Measurements from ENCODE around the gene TMEM43.
"Not testable (repeated sequence)": the region's sequence is repeated elsewhere in the genome, so short reads cannot be mapped to it uniquely, and the experiment has no call there.

The TMEM43 gene

DNA sequence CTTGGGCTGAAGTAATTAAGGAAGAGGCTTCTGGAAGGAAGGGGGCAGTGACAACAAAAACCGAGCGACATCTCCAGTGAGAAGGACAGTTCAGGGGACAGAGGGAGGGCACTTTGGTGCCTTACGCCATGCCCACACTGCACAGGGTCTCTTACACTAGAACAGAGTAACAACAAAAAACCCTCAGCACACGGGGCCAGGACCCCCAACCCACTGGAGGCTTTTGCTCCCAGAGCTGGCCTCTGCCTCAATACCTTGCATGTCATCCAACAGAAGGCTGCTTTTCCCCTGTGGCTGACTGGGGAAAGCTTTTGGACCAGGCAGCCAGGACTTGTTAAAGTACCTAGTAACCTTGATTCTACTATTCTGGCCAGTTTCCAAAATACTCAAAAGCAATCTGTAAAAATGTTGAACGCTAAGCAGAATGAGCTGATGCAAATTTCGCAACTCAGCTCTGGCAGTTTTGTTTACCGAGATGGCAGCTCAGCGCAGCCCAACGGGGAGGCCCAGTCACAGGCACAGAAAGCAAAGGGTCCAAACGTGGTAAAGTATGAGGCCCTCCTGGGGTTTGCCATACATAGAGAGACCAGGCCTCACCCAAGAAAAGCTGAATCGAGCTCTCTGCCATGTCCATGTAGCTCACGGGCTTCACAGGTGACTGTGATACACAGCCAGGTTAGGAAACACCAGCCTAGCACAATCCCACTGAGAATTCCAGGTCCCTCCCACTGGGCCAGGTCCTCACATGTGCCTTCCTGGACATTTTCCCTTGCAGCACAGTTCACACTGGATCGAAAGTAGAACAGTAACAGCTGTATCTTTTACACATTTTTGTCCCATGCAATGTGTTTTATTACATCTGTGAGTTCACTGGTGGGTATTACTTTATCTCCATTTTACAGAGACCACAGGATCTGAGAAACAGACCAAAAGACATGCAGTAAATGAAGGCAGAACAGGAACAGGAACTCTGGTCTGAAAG is 6.2 kb upstream of the TMEM43 start:
- no peaks in the 10 kb centered on the region for H3K9me3 Mint-ChIP-seq
- no peak overlapping the region for H3K27ac Mint-ChIP-seq
- peaks cover 29% of the 10 kb centered on the region for H3K4me1 Mint-ChIP-seq (ENCODE audit: low read depth)

DNA sequence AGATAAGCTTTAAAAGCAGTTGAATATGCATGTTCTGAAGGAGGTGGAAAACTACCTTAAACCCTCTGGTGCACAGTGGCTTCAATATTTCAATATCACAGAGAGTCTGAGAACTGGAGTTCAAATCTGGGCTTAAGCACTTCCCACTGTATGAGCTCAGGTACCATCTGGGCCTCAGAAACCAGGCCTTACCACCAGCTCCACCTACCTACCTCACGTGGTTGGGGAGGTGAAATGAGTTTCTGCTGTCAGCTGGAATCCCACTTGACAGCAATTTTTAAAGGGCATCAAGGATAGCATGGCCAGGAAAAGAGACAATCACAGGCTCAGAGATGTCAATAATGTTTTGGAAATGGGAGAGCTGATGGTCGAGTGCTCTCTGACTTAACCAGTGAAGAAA is 5.2 kb upstream of the TMEM43 start:
- Mint-ChIP-seq H3K27me3 (no peaks in the 10 kb centered on the region), H3K27ac (no peak overlapping the region), H3K9me3 (no peaks in the 10 kb centered on the region), H3K4me1 (ENCODE audit: low read depth) (peaks cover 33% of the 10 kb centered on the region), H3K4me3 (no peak overlapping the region), H3K36me3 (ENCODE audit: low read depth) (peaks cover 59% of the 10 kb centered on the region)

More for the DNA sequence above, 6.2 kb upstream of the TMEM43 start:
- no peaks in the 10 kb centered on the region for H3K27me3 Mint-ChIP-seq
- peaks cover 64% of the 10 kb centered on the region for H3K36me3 Mint-ChIP-seq (ENCODE audit: low read depth)
- H3K4me3 Mint-ChIP-seq: no peak overlapping the region

DNA sequence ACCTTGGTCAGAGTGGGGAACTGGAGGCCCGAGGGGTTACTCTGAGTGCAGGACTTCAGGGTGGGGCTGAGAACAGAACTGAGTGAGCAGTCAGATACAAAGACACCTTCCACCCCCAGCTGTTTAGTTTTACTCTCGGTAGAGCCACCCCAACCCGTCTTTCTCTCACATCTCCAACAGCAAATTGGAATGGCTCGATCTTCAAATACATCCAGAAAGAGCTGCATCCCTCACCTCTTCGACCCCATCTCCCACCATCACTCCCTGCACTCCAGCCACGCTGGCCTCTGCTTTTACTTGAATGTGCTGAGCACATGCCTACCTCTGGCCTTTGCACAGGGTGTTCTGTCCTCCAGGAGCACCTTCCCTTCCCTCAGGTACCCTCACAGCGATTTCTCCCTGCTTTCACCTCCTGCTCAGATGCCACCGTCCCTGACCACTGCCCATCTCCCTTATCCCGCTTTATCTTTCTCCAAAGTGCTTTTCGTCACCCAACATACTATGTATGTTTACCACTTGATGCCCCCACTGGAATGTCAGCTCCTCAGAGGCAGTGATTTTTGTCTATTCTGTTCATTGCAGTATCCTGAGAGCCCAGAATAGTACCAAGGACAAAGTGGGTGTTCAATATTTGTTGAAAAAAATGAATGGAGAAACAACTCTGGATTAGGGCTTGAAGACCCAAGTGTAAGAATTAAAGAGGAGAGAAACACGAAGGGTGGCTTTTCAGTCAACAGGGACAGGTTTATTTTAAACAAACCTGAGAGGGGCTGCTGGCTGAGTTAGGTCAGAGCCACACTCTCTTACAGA is 4.5 kb upstream of the TMEM43 start:
- Mint-ChIP-seq H3K4me1 (ENCODE audit: low read depth) (peaks cover 33% of the 10 kb centered on the region), H3K9me3 (no peaks in the 10 kb centered on the region), H3K27ac (peak overlapping the region; percentile 28), H3K4me3 (no peak overlapping the region), H3K36me3 (ENCODE audit: low read depth) (peaks cover 54% of the 10 kb centered on the region), H3K27me3 (no peaks in the 10 kb centered on the region)

DNA sequence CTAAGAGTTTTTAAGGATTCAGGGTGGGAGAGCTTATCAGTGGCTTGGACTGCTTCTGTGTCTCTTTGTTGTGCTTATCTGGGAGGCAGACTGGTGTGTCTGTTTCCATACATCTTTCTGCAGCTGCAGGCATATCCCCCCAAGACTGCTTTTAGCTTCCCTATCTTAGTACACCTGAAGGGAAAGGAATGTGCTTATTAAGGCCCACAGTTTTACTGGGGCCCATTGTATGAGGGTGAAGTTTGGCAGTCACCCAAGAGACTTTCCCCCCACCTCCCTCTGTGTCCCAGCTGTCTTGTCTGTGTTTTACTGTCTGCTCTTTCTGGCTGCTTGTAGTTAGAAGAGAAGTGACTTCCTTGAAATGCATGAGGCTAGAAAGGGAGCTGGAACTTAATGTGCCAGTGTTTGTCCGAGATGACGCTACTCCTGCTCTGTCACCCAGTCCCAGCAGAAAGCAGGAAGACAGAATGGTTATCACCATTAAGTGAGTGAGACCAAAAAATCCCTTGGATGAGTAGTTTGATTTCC is 3.9 kb upstream of the TMEM43 start:
- Mint-ChIP-seq H3K4me1 (ENCODE audit: low read depth) (peaks cover 36% of the 10 kb centered on the region), H3K36me3 (ENCODE audit: low read depth) (peaks cover 48% of the 10 kb centered on the region)
- H3K27me3 Mint-ChIP-seq, H3K4me3 Mint-ChIP-seq, H3K27ac Mint-ChIP-seq, H3K9me3 Mint-ChIP-seq: not testable (repeated sequence)

DNA sequence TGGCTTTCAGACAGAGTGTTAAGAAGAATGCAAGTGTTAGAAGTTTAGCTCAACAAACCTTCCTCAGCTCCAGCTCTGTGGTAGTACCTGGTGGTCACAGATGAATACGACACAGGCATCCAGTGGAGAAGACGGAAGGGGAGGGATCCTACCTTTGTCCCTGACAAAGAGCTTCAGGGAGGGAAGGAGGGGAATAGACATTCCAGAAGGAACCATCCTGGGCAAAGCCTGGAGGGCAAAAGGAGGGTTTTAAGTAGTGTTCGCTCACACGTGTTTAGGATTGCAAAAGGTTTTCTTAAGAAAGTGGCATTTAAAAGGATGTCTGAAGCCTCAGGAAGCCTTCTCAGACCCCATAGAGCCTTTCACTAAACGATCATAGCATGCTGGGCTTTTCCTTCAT is 3.0 kb upstream of the TMEM43 start:
- no peaks in the 10 kb centered on the region for H3K27me3 Mint-ChIP-seq
- no peak overlapping the region for H3K27ac Mint-ChIP-seq
- peaks cover 40% of the 10 kb centered on the region for H3K36me3 Mint-ChIP-seq (ENCODE audit: low read depth)
- no peak overlapping the region for H3K4me3 Mint-ChIP-seq
- peaks cover 45% of the 10 kb centered on the region for H3K4me1 Mint-ChIP-seq (ENCODE audit: low read depth)
- H3K9me3 Mint-ChIP-seq: no peaks in the 10 kb centered on the region

DNA sequence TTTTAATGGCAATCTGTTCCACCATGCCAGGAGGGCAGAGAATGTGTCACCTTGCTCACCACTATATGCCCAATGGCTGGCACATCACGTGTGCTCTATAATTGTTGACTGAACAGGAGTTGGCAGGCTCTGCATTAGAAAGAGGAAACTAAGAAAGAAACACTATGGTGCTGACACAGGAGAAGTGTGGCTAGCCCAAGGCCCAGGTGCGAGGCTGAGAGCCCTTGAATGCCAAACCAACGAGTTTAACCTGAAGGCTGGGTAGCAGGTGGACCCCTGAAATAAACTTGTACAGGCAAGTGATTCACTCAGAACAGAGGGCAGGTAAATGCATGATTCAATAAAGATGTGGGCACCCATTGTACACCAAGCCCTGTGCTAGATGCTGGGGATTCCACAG is 2.6 kb upstream of the TMEM43 start:
- Mint-ChIP-seq H3K9me3 (no peaks in the 10 kb centered on the region), H3K4me1 (ENCODE audit: low read depth) (peaks cover 50% of the 10 kb centered on the region), H3K27me3 (no peaks in the 10 kb centered on the region), H3K4me3 (peak overlapping the region; percentile 95), H3K36me3 (ENCODE audit: low read depth) (peaks cover 43% of the 10 kb centered on the region), H3K27ac (peak overlapping the region; percentile 94)

DNA sequence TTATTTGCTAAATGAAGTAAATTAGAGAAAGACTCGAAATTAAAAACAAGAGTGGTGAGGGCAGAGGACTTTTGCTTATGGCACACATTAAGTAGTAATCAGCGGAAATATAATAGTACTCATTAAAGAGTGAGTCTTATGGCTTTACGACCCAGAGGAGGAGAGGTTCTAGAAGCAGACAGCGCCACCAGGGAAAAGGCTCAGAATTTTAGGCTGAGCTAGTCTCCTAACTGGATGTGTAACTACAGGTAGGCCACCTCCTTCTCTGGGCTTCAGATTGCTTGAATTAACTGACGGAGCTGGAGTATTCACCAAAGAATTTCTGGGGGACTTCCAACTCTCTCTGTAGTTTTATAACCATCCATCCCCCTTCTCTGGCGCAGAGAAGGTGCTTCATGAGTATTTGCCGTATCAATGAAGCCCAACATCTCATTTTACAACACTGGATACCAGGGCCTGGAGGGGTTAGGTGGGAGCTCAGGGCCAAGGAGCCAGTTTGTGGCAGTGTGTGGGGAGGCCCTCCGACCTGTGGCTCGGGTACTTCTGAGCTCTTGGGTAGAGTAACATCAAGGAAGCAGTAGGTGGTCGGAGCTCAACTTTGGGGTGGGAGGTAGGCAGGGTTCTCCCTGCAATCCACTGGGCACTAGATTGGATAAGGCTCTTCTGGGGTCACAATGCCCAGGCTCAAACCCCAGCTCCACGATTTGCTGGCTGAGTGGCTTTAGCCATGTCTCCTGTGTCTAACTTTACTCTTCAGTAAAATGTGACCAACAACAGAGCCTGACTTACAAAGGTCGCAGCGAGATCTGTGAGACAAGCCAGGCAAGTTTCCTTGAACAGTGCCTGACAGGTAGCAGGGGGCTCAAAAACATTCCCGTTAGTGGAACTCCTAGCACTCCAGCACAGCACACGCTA is 1.3 kb upstream of the TMEM43 start:
- H3K9me3 Mint-ChIP-seq: no peaks in the 10 kb centered on the region
- H3K36me3 Mint-ChIP-seq (ENCODE audit: low read depth): peaks cover 56% of the 10 kb centered on the region
- H3K27ac Mint-ChIP-seq: peak overlapping the region; percentile 94
- H3K4me1 Mint-ChIP-seq (ENCODE audit: low read depth): peaks cover 61% of the 10 kb centered on the region
- peak overlapping the region; percentile 95 for H3K4me3 Mint-ChIP-seq
- H3K27me3 Mint-ChIP-seq: no peaks in the 10 kb centered on the region

DNA sequence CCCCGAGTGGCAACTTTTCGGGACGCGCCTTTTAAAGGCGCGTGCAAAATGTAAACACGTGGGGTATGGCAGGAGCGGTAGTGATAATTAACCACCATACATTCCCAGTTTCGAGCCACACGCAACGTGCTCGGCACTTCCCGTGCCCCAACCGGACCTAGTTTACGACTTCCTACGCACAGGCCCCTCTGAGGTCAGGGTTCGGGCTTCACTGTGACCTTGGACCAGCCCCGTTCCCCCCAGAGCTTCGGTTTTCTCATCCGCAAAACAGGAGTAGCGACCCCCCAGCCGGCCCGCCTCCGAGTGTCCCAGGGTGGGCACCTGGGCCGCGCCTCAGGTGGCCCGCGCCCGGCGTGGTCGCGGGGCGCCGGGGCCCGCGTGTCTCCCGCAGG is 633 bp upstream of the TMEM43 start:
- Mint-ChIP-seq H3K27ac (peak overlapping the region; percentile 94), H3K27me3 (no peaks in the 10 kb centered on the region), H3K36me3 (ENCODE audit: low read depth) (peaks cover 62% of the 10 kb centered on the region), H3K9me3 (no peaks in the 10 kb centered on the region), H3K4me1 (ENCODE audit: low read depth) (peaks cover 61% of the 10 kb centered on the region), H3K4me3 (peak overlapping the region; percentile 95)

DNA sequence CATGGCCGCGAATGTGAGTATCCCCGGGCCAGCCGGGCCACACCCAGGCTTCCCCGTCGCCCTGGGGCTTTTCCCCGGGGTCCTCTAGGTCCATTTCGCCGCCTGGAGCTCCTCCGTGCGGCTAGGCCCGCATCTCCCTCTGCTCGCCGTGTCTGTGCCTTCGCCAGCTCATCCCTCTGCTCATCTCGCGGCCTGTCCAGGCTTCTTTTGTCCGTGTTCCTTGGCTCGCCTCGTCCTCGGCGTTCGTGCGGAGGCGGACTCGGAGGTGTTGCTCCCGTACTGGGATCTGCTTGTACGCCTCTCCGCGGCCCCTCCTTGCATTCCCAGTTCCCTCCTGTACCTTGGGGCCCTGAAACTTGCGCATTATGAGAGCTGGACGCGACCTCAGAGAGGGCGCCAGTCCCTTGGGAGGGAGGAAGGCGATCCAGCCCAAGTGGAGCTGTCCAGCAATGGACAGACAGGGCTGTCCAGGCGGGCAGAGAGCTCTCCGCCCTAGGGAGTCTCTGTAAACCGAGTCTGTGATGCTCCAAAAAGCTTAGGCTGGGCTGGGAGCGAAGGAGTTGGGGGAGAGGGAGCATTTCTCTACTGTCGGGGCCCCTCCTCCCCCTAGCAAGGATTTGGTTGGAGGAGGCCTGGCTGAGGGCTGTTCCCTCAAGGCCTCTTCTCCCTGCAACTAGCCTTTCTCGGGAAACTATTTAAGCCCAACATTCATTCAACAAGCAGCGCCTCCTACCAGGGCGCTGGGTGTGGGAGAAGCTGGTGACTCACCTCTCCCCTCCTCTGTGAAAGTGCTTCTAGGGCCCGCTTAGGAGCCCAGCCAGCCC is 553 bp downstream of the TMEM43 start:
- peaks cover 63% of the 10 kb centered on the region for H3K36me3 Mint-ChIP-seq (ENCODE audit: low read depth)
- H3K9me3 Mint-ChIP-seq: no peaks in the 10 kb centered on the region
- H3K27me3 Mint-ChIP-seq: no peaks in the 10 kb centered on the region
- H3K4me1 Mint-ChIP-seq (ENCODE audit: low read depth): peaks cover 59% of the 10 kb centered on the region
- peak overlapping the region; percentile 93 for H3K27ac Mint-ChIP-seq
- peak overlapping the region; percentile 95 for H3K4me3 Mint-ChIP-seq

DNA sequence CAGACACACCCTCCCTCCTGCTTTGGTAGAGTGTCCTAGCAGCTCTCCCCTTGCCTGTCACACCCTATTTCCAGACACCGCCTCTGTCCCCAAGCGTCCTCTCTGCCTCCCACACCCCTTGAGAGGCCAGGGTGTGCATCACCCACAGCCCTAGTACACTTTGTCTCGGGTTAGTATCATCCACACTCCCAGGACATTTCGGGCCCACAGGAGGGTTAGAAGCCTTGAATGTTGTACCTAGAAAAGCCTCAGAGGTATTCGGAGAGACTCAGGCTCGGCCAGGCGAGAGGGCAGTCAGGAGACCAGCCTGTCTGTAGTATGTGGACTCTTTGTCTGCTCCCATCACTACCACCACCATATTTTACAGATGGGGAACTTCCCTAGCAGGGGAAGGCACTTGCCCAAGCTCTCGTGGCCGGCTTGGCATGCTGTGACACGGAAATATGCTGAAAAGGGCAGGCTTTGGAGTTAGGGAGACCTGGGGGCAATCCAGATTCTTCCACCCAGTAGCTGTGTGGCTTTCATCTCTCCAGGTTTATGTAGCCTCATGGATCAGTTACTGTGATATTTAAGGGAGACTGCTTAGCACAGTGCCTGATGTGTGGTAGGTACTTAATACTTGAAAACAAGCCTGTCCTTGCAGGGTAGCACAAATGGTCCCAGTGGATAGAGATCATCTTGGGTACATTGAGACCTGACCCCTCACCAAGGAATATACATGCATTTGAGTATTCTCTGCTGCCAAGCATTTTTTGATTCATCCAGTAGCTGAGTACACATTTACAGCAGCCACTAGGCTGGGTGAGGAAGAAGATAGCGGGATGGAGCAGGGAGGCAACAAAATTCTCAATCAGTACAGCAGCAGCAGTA is 1.4 kb downstream of the TMEM43 start:
- H3K27ac Mint-ChIP-seq: peak overlapping the region; percentile 93
- peaks cover 63% of the 10 kb centered on the region for H3K36me3 Mint-ChIP-seq (ENCODE audit: low read depth)
- H3K4me1 Mint-ChIP-seq (ENCODE audit: low read depth): peaks cover 55% of the 10 kb centered on the region
- H3K27me3 Mint-ChIP-seq: no peaks in the 10 kb centered on the region
- peak overlapping the region; percentile 95 for H3K4me3 Mint-ChIP-seq
- no peaks in the 10 kb centered on the region for H3K9me3 Mint-ChIP-seq

DNA sequence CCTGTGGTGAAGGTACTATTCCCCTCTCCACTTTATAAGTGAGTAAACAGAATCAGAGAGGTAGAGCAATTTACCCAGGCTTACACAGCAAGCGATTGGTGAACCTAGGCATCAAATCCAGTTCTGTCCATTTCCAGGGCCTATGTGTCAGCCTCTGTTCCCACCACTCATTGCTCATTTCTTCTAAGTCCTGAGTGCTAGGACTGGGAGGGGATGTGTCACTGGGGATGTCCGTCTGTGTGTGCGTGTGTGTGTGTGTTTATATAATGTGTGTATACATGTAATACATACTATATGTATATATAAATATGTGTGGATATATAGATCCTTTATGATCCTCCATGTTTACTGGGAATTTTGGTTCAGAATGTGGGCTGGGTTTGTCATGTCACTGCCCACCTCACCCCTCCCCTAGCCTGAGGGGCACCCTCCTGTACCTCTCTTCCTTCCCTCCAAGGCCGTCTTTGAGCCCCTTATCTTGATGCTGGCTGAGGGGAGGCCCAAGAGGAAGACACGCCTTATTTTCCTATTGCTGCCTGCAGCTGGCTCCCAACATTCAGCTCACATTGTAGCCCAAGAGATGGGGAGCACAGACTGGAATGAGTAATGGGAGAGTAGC is 2.1 kb downstream of the TMEM43 start:
- H3K27me3 Mint-ChIP-seq: no peaks in the 10 kb centered on the region
- H3K4me1 Mint-ChIP-seq (ENCODE audit: low read depth): peaks cover 48% of the 10 kb centered on the region
- H3K9me3 Mint-ChIP-seq: no peaks in the 10 kb centered on the region
- no peak overlapping the region for H3K27ac Mint-ChIP-seq
- H3K36me3 Mint-ChIP-seq (ENCODE audit: low read depth): peaks cover 63% of the 10 kb centered on the region
- H3K4me3 Mint-ChIP-seq: peak overlapping the region; percentile 95

DNA sequence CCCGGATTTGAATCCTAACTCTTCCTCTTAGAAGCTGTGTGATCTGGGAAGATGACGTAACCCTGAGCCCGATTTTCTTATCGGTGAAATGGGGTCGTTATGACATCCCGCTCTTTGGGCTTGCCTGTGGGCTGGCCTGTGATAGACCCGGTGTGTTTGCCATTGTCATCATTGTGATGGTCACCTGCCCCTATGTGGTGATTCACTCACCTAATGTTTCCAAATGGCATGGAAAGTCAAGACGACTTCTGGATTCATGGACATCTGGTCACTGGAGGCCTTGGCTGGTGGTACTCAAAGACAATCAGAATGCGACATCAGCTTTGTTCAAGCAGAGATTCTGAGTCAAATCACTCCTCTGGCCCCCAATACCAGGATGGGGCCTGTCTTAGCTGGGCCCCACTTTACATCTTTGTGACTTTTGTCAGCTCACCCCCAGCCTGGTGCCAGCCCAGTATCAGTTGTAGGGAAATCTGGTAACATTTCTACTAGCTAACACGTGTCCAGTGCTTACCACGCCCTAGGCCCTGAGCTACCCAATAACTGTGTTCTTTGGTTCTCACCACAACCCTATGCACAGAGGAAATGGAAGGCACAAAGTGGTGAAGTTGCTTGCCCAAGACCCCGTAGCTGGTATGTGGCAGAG is 2.8 kb downstream of the TMEM43 start:
- no peaks in the 10 kb centered on the region for H3K9me3 Mint-ChIP-seq
- no peak overlapping the region for H3K27ac Mint-ChIP-seq
- H3K36me3 Mint-ChIP-seq (ENCODE audit: low read depth): peaks cover 61% of the 10 kb centered on the region
- peaks cover 42% of the 10 kb centered on the region for H3K4me1 Mint-ChIP-seq (ENCODE audit: low read depth)
- H3K4me3 Mint-ChIP-seq: peak overlapping the region; percentile 13
- H3K27me3 Mint-ChIP-seq: no peaks in the 10 kb centered on the region
